ENCODE measurements around the gene CENPVL3.

DNA sequence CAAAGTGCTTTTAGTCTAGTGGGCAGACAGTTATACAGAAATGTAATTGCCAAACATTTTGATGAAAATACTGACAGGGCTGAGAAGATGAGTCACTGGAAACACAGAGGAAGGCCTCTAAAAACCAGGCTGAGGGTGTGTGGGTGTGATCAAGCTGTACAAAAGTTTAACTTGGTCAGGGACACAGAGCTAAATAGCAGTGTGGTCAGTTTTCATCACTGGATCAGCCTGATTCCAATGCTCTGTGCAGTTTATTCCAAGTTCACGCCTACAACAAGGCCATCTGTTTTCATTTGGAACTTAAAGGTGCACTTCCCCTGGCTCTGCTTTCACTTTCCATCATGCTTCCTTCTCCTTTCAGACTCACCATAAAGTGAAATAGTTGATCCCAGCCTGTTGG, 10.6 kb downstream of the CENPVL3 start:
- TF ChIP-seq NANOG (IDR thresholded peaks at IDR 0.05; ENCODE audit: borderline replicate concordance) (no peak), POLR2AphosphoS5 (IDR thresholded peaks at IDR 0.05; ENCODE audit: low read depth) (no peak), EZH2phosphoT487 (IDR thresholded peaks at IDR 0.05; ENCODE audit: unreplicated experiment) (no peak), CREB1 (CRISPR knock-in tag; IDR thresholded peaks at IDR 0.05; ENCODE audit: low read depth) (no peak), EZH2 (IDR thresholded peaks at IDR 0.05; ENCODE audit: low read depth, unreplicated experiment) (no peak), ZNF114 (CRISPR knock-in tag; IDR thresholded peaks at IDR 0.05) (no peak)
- TF ChIP-seq, protein P1, sequence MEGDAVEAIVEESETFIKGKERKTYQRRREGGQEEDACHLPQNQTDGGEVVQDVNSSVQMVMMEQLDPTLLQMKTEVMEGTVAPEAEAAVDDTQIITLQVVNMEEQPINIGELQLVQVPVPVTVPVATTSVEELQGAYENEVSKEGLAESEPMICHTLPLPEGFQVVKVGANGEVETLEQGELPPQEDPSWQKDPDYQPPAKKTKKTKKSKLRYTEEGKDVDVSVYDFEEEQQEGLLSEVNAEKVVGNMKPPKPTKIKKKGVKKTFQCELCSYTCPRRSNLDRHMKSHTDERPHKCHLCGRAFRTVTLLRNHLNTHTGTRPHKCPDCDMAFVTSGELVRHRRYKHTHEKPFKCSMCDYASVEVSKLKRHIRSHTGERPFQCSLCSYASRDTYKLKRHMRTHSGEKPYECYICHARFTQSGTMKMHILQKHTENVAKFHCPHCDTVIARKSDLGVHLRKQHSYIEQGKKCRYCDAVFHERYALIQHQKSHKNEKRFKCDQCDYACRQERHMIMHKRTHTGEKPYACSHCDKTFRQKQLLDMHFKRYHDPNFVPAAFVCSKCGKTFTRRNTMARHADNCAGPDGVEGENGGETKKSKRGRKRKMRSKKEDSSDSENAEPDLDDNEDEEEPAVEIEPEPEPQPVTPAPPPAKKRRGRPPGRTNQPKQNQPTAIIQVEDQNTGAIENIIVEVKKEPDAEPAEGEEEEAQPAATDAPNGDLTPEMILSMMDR (conservative IDR thresholded peaks at IDR 0.05; ENCODE audit: low read depth in 2 of 2) = no peak
- TF ChIP-seq, protein P2, sequence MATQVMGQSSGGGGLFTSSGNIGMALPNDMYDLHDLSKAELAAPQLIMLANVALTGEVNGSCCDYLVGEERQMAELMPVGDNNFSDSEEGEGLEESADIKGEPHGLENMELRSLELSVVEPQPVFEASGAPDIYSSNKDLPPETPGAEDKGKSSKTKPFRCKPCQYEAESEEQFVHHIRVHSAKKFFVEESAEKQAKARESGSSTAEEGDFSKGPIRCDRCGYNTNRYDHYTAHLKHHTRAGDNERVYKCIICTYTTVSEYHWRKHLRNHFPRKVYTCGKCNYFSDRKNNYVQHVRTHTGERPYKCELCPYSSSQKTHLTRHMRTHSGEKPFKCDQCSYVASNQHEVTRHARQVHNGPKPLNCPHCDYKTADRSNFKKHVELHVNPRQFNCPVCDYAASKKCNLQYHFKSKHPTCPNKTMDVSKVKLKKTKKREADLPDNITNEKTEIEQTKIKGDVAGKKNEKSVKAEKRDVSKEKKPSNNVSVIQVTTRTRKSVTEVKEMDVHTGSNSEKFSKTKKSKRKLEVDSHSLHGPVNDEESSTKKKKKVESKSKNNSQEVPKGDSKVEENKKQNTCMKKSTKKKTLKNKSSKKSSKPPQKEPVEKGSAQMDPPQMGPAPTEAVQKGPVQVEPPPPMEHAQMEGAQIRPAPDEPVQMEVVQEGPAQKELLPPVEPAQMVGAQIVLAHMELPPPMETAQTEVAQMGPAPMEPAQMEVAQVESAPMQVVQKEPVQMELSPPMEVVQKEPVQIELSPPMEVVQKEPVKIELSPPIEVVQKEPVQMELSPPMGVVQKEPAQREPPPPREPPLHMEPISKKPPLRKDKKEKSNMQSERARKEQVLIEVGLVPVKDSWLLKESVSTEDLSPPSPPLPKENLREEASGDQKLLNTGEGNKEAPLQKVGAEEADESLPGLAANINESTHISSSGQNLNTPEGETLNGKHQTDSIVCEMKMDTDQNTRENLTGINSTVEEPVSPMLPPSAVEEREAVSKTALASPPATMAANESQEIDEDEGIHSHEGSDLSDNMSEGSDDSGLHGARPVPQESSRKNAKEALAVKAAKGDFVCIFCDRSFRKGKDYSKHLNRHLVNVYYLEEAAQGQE (IDR thresholded peaks at IDR 0.05; ENCODE audit: unreplicated experiment) = no peak

Measured in GM23338 (cell line).